Activated T-helper 2 cell treated with anti-CD3 and anti-CD28 coated beads, Interferon-gamma antibody, Interleukin-2, Interleukin-4, amounts not matched to agents 10 μg/mL and 5 μg/mL and 100 μg/mL, durations not matched to agents 14 hours and 24 hours and 36 hours (primary cell): ENCODE measurements around the gene CYTH2. TPM values are rescaled to one million over a fixed set of nuclear protein-coding genes. Genes with fewer than 3 reads are reported as not detected.
A peak's percentile ranks its signal among the peaks of the same experiment; 100 is the strongest.

ENCODE experiments used
- DNase-seq: peaks from one replicate; pipeline ENCODE4 v3.0.0; 2021; ENCODE audit warnings: low spot score
- H3K27ac Mint-ChIP-seq: one replicate; pipeline ENCODE4 v1.8.0; 2021; ENCODE audit warnings: mixed read lengths
- H3K27me3 Mint-ChIP-seq: one replicate; pipeline ENCODE4 v1.8.0; 2021; ENCODE audit warnings: low read depth, mixed read lengths
- H3K36me3 Mint-ChIP-seq: one replicate; pipeline ENCODE4 v1.8.0; 2021; ENCODE audit warnings: low read depth, mixed read lengths
- H3K4me1 Mint-ChIP-seq: one replicate; pipeline ENCODE4 v1.8.0; 2021; ENCODE audit warnings: low read depth, mixed read lengths
- H3K4me3 Mint-ChIP-seq: one replicate; pipeline ENCODE4 v1.8.0; 2021; ENCODE audit warnings: low read depth, mild to moderate bottlenecking, moderate library complexity, mixed read lengths
- H3K9me3 Mint-ChIP-seq: one replicate; pipeline ENCODE4 v1.8.0; 2021; ENCODE audit warnings: mixed read lengths
- intact Hi-C: fragments of 100-400 bp; cut with micrococcal nuclease; formaldehyde crosslinking; loops from one replicate; pipeline ENCODE4 v1.15.1; 2023
- total RNA-seq: library from RNA; stranded (reverse); gene quantifications from 2 replicates; pipeline ENCODE4 v1.2.3, GENCODE V29; 2022

The CYTH2 gene, protein sequence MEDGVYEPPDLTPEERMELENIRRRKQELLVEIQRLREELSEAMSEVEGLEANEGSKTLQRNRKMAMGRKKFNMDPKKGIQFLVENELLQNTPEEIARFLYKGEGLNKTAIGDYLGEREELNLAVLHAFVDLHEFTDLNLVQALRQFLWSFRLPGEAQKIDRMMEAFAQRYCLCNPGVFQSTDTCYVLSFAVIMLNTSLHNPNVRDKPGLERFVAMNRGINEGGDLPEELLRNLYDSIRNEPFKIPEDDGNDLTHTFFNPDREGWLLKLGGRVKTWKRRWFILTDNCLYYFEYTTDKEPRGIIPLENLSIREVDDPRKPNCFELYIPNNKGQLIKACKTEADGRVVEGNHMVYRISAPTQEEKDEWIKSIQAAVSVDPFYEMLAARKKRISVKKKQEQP
- 37.7 and 38.6 TPM in 2 replicates for total RNA-seq

GRCh38 chr19:48469289-48469881 lies at the start of gene CYTH2:
Gene CYTH2 (plus strand): TSS chr19:48469369. CDS start chr19:48469508, 139 bp downstream.
- H3K4me1 Mint-ChIP-seq: peaks cover 9% of the 10 kb centered on the region
- DNase-seq: peak; percentile 69
- H3K36me3 Mint-ChIP-seq: peaks cover 26% of the 10 kb centered on the region
- H3K27ac Mint-ChIP-seq: peak within 1 kb of the TSS; percentile 75
- no peaks in the 10 kb centered on the region for H3K9me3 Mint-ChIP-seq
- H3K27me3 Mint-ChIP-seq: no peaks in the 10 kb centered on the region
- intact Hi-C loops: loop anchor here (2.0 kb wide), 1 partner anchor 23 kb away; no protein-coding TSS in a partner anchor
- peak within 1 kb of the TSS; percentile 82 for H3K4me3 Mint-ChIP-seq

GRCh38 chr19:48421548-48421947 lies 47.6 kb upstream of the CYTH2 start:
- Mint-ChIP-seq H3K4me1 (peaks cover 21% of the 10 kb centered on the region), H3K27me3 (peaks cover under 1% of the 10 kb centered on the region), H3K36me3 (no peaks in the 10 kb centered on the region), H3K27ac (no peak overlapping the region), H3K4me3 (no peak overlapping the region), H3K9me3 (no peaks in the 10 kb centered on the region)
- no peak for DNase-seq
- intact Hi-C loops: no loop called here

- Mint-ChIP-seq H3K4me1 (peaks cover 5% of the 10 kb centered on the region), H3K27me3 (no peaks in the 10 kb centered on the region), H3K27ac (peak overlapping the region; percentile 3), H3K9me3 (no peaks in the 10 kb centered on the region), H3K4me3 (no peak overlapping the region), H3K36me3 (no peaks in the 10 kb centered on the region)
- DNase-seq: no peak
- intact Hi-C loops: no loop called here
Measured at GRCh38 chr19:48424694-48425219, 44.4 kb upstream of the CYTH2 start.

DNA sequence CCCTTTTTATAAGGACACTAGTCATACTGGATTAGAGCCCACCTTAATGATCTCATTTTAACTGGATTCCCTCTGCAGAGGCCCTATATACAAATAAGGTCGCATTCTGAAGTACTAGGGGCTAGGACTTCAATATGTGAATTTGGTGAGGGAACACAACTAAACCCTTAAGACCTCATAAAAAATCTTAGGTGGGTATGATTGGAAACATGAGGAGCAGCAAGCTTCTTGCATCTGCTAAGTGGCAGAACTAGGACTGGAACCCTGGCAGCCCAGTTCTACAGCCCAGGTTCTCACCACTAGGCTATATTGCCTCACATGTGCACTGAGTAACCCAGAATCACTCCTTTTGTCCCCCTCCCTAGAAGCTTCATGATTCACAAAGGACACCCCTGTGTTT lies 40.5 kb upstream of the CYTH2 start:
- Mint-ChIP-seq H3K4me3 (no peak overlapping the region), H3K9me3 (no peaks in the 10 kb centered on the region), H3K27me3 (no peaks in the 10 kb centered on the region), H3K36me3 (no peaks in the 10 kb centered on the region), H3K4me1 (peaks cover 5% of the 10 kb centered on the region), H3K27ac (no peak overlapping the region)
- intact Hi-C loops: no loop called here
- DNase-seq: no peak

DNA sequence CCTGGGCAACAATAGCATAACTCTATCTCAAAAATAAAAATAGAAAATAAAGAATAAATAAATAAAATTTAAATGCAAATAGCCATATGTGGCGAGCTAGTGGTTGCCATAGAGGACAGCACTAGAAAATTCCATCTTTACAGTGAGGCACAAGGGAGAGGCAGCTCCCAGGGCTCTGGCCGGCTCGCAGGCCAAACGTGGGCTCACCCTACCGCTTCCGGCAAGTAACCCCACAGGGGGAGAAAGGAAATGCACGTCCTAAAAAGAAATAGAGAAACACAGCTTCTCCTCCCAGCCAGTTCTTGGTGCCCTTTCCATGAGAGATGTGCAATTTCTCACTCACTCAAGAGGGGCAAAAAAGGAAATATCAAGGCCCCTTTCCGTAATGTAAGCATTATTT lies 35.8 kb upstream of the CYTH2 start:
- Mint-ChIP-seq H3K27me3 (peaks cover 4% of the 10 kb centered on the region), H3K36me3 (no peaks in the 10 kb centered on the region), H3K4me1 (no peaks in the 10 kb centered on the region), H3K4me3 (no peak overlapping the region), H3K9me3 (no peaks in the 10 kb centered on the region), H3K27ac (no peak overlapping the region)
- intact Hi-C loops: no loop called here
- no peak for DNase-seq

GRCh38 chr19:48436586-48436985 lies 32.6 kb upstream of the CYTH2 start:
- Mint-ChIP-seq H3K9me3 (no peaks in the 10 kb centered on the region), H3K4me3 (no peak overlapping the region), H3K27ac (no peak overlapping the region), H3K4me1 (no peaks in the 10 kb centered on the region), H3K36me3 (no peaks in the 10 kb centered on the region), H3K27me3 (peaks cover 10% of the 10 kb centered on the region)
- DNase-seq: no peak
- intact Hi-C loops: no loop called here

DNA sequence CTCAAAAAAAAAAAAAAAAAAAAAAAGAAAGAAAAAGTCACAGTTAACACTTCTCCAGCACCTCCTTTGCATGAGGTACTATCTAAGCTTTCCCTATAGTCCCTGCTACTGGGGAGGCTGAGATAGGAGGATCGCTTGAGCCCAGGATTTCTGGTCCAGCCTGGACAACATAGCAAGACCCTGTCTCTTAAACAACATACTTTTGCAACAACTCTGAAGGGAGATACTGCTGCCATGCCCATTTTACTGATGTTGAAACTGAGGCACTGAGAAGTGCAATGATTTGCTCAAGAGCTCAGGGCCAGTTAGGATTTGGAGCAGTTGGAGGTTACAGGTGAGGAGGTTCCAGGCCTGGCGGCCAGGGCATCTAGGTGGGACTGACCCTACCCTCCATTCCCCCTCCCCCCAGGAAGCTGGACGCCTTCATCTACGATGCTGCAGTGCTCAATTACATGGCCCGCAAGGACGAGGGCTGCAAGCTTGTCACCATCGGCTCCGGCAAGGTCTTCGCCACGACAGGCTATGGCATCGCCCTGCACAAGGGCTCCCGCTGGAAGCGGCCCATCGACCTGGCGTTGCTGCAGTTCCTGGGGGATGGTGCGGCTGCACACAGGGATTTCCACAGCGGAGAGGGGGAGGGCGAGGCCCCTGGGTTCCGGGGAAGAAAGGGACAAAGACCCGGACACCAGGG lies 27.7 kb upstream of the CYTH2 start:
- H3K27ac Mint-ChIP-seq: no peak overlapping the region
- peaks cover 12% of the 10 kb centered on the region for H3K36me3 Mint-ChIP-seq
- peak overlapping the region; percentile 21 for H3K4me3 Mint-ChIP-seq
- intact Hi-C loops: no loop called here
- H3K27me3 Mint-ChIP-seq: peaks cover 27% of the 10 kb centered on the region
- no peak for DNase-seq
- peaks cover 14% of the 10 kb centered on the region for H3K4me1 Mint-ChIP-seq
- no peaks in the 10 kb centered on the region for H3K9me3 Mint-ChIP-seq

GRCh38 chr19:48442116-48443035 lies 26.8 kb upstream of the CYTH2 start:
- peaks cover 16% of the 10 kb centered on the region for H3K4me1 Mint-ChIP-seq
- H3K4me3 Mint-ChIP-seq: no peak overlapping the region
- DNase-seq: no peak
- intact Hi-C loops: no loop called here
- H3K9me3 Mint-ChIP-seq: no peaks in the 10 kb centered on the region
- peaks cover 27% of the 10 kb centered on the region for H3K27me3 Mint-ChIP-seq
- H3K36me3 Mint-ChIP-seq: peaks cover 17% of the 10 kb centered on the region
- H3K27ac Mint-ChIP-seq: no peak overlapping the region

DNA sequence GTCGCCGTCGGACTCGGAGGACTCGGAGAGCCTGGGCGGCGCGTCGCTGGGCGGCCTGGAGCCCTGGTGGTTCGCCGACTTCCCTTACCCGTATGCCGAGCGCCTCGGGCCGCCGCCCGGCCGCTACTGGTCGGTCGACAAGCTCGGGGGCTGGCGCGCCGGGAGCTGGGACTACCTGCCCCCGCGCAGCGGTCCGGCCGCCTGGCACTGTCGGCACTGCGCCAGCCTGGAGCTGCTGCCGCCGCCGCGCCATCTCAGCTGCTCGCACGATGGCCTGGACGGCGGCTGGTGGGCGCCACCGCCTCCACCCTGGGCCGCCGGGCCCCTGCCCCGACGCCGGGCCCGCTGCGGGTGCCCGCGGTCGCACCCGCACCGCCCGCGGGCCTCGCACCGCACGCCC lies 25.9 kb upstream of the CYTH2 start:
- H3K4me1 Mint-ChIP-seq: peaks cover 20% of the 10 kb centered on the region
- no peak overlapping the region for H3K27ac Mint-ChIP-seq
- intact Hi-C loops: no loop called here
- no peak for DNase-seq
- H3K9me3 Mint-ChIP-seq: no peaks in the 10 kb centered on the region
- peaks cover 23% of the 10 kb centered on the region for H3K27me3 Mint-ChIP-seq
- H3K4me3 Mint-ChIP-seq: no peak overlapping the region
- H3K36me3 Mint-ChIP-seq: peaks cover 26% of the 10 kb centered on the region

GRCh38 chr19:48443731-48444128 lies 25.4 kb upstream of the CYTH2 start:
- intact Hi-C loops: loop anchor here (2.0 kb wide), 3 partner anchors 25 to 123 kb away; partner anchors contain the start of gene LMTK3
- no peak overlapping the region for H3K4me3 Mint-ChIP-seq
- no peaks in the 10 kb centered on the region for H3K9me3 Mint-ChIP-seq
- H3K4me1 Mint-ChIP-seq: peaks cover 24% of the 10 kb centered on the region
- no peak for DNase-seq
- H3K27ac Mint-ChIP-seq: no peak overlapping the region
- H3K27me3 Mint-ChIP-seq: peaks cover 23% of the 10 kb centered on the region
- H3K36me3 Mint-ChIP-seq: peaks cover 31% of the 10 kb centered on the region

DNA sequence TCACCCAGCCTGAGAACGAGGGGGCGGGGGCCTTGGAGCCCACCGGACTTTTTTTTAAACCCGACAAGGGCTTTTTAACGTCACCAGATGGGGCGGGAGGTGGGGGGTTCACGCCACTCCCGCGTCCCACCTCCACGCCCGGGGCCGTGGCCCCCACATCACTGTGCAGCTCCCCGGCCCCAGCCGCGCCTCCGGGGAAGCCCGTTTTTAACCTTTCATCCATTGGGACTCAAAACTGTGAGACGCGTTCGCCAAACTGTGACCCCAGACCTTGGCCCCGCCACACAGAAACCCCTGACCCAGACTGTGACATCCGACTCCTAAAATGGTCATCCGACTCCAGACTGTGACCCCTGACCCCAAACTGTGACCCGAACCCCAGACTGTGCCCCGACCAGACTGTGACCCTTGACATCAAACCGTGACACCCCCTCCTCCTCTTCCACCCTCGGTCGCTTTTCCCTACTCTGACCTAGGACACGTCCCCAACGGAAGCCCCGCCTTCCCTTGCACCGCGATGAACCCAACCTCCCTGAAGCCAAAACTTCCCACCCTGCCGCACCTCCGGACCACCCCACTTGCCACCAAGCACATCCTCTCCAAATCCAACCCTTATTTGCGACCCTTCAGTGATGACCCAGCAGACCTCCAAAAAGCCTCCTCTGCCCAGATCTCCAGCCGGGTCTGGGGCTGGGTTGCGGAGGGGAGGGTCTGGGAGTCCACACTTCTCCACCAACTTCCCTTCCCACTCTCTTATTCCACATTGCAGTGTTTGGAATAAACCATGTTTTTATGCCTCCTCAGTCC lies 24.8 kb upstream of the CYTH2 start:
- no peak for DNase-seq
- intact Hi-C loops: loop anchor here (2.0 kb wide), 3 partner anchors 26 to 124 kb away; partner anchors contain the start of gene LMTK3
- H3K4me1 Mint-ChIP-seq: peaks cover 26% of the 10 kb centered on the region
- peaks cover 37% of the 10 kb centered on the region for H3K36me3 Mint-ChIP-seq
- peak overlapping the region; percentile 93 for H3K4me3 Mint-ChIP-seq
- peaks cover 23% of the 10 kb centered on the region for H3K27me3 Mint-ChIP-seq
- peak overlapping the region; percentile 86 for H3K27ac Mint-ChIP-seq
- no peaks in the 10 kb centered on the region for H3K9me3 Mint-ChIP-seq
